ENCODE data around the gene SYNJ1. TPM values are rescaled to one million over a fixed set of nuclear protein-coding genes. Genes with fewer than 3 reads are reported as not detected.

Gene SYNJ1
- total and polyA plus RNA-seq, 2 experiments from 2014 or later = 1.4 to 4.2 TPM

- Histone ChIP-seq H3K27ac (ENCODE audit: low read depth) (no peak overlapping the region), H3K36me3 (ENCODE audit: insufficient read depth) (no peaks in the 10 kb centered on the region), H3K9me2 (ENCODE audit: insufficient read depth) (peaks cover 3% of the 10 kb centered on the region; the same call in 1 of the 2 replicates), H4K20me1 (replicated peaks; ENCODE audit: insufficient read depth) (no peaks in the 10 kb centered on the region), H3K79me2 (replicated peaks; ENCODE audit: insufficient read depth) (no peaks in the 10 kb centered on the region), H3K27me3 (ENCODE audit: insufficient read depth) (no peaks in the 10 kb centered on the region), H3K4me3 (no peak overlapping the region), H2AFZ (no peak overlapping the region), H3K4me2 (no peak overlapping the region), H3K4me1 (ENCODE audit: insufficient read depth) (no peaks in the 10 kb centered on the region), H3F3A (replicated peaks; ENCODE audit: low read depth) (no peaks in the 10 kb centered on the region)
- DNase-seq (ENCODE audit: low spot score) (no peak), ATAC-seq (no peak)
- TF ChIP-seq EZH2 (IDR thresholded peaks at IDR 0.05; ENCODE audit: low read depth, unreplicated experiment) = no peak
- TF ChIP-seq ZNF462 (CRISPR knock-in tag; IDR thresholded peaks at IDR 0.05) = no peak
- TF ChIP-seq ZNF331 (CRISPR knock-in tag; IDR thresholded peaks at IDR 0.05; ENCODE audit: low read depth) = no peak
- TF ChIP-seq POLR2AphosphoS5 (IDR thresholded peaks at IDR 0.05; ENCODE audit: low read depth) = no peak
- TF ChIP-seq CTCF (conservative IDR thresholded peaks at IDR 0.05; ENCODE audit: low read depth in 2 of 2) = no peak
- no peak for TF ChIP-seq ETS1 (IDR thresholded peaks at IDR 0.05)
- TF ChIP-seq REST (IDR thresholded peaks at IDR 0.05; ENCODE audit: unreplicated experiment) = no peak
- no peak for TF ChIP-seq JUNB (IDR thresholded peaks at IDR 0.05; ENCODE audit: unreplicated experiment)
- no peak for TF ChIP-seq EZH2phosphoT487 (IDR thresholded peaks at IDR 0.05; ENCODE audit: unreplicated experiment)
- no peak for TF ChIP-seq ZNF114 (CRISPR knock-in tag; IDR thresholded peaks at IDR 0.05)
- no peak for TF ChIP-seq NANOG (IDR thresholded peaks at IDR 0.05; ENCODE audit: borderline replicate concordance)
- TF ChIP-seq CREB1 (CRISPR knock-in tag; IDR thresholded peaks at IDR 0.05; ENCODE audit: low read depth) = no peak
- no peak for TF ChIP-seq STAT1 (IDR thresholded peaks at IDR 0.05; ENCODE audit: unreplicated experiment)
- Mint-ChIP-seq H3K36me3 (ENCODE audit: low read depth) (no peaks in the 10 kb centered on the region), H3K4me1 (no peaks in the 10 kb centered on the region), H3K27ac (no peak overlapping the region), H3K4me3 (no peak overlapping the region), H3K27me3 (ENCODE audit: insufficient read depth, low read depth, poor library complexity) (peaks cover 3% of the 10 kb centered on the region), H3K9me3 (no peaks in the 10 kb centered on the region)
These were observed 101.1 kb downstream of the SYNJ1 start for GRCh38 chr21:32626621-32627196.
